HL-60 (cell line): ENCODE data around the gene CAMSAP1.

Source experiments
- DNase-seq, 2 experiments: peaks; one replicate each; pipeline ENCODE4 v3.0.0-alpha.2; 2010 to 2020; ENCODE audit warnings: low read depth in 1 of 2, low spot score in 1 of 2
- H3K27ac ChIP-seq: fragments of 250-450 bp; sonication (Bioruptor Pico); replicated peaks from 2 replicates; pipeline ENCODE4 v1.5.1; 2020; ENCODE audit warnings: mild to moderate bottlenecking, moderate library complexity
- H3K27me3 ChIP-seq: fragments of 250-450 bp; sonication (Bioruptor Pico); 2 replicates; pipeline ENCODE4 v1.5.1; 2021; ENCODE audit warnings: mild to moderate bottlenecking, moderate library complexity; ENCODE audit not compliant: insufficient read depth, poor library complexity, severe bottlenecking
- H3K4me3 ChIP-seq: replicated peaks from 2 replicates; pipeline ENCODE4 v1.5.1; 2011; ENCODE audit warnings: mild to moderate bottlenecking, control low read depth, low read length; ENCODE audit not compliant: insufficient read depth
- CTCF ChIP-seq: IDR thresholded peaks from one replicate; pipeline ENCODE4 v1.5.1; 2011; ENCODE audit warnings: low read length, control low read depth, inconsistent platforms; ENCODE audit not compliant: insufficient read depth
- GABPA ChIP-seq: IDR thresholded peaks from 2 replicates; pipeline ENCODE4 v1.6.1; 2012; ENCODE audit warnings: low read depth
- POLR2AphosphoS5 ChIP-seq: IDR thresholded peaks from 2 replicates; pipeline ENCODE4 v1.6.1; 2012; ENCODE audit warnings: low read depth
- REST ChIP-seq: IDR thresholded peaks from 2 replicates; pipeline ENCODE4 v1.6.1; 2012; ENCODE audit warnings: low read depth; ENCODE audit not compliant: insufficient replicate concordance
- SPI1 ChIP-seq: IDR thresholded peaks from 2 replicates; pipeline ENCODE4 v1.6.1; 2012; ENCODE audit warnings: low read depth, mild to moderate bottlenecking, borderline replicate concordance

The CAMSAP1 gene

GRCh38 chr9:135850737-135851136 is 56.6 kb downstream of the CAMSAP1 start:
- TF ChIP-seq GABPA (no peak), POLR2AphosphoS5 (no peak), SPI1 (no peak), CTCF (no peak), REST (no peak)
- Histone ChIP-seq H3K27me3 (no peaks in the 10 kb centered on the region), H3K27ac (no peak overlapping the region), H3K4me3 (no peak overlapping the region)
- no peak for DNase-seq

GRCh38 chr9:135849181-135849580 is 58.2 kb downstream of the CAMSAP1 start:
- DNase-seq, result no peak
- Histone ChIP-seq H3K27me3 (no peaks in the 10 kb centered on the region), H3K27ac (no peak overlapping the region), H3K4me3 (no peak overlapping the region)
- no peak for TF ChIP-seq REST
- no peak for TF ChIP-seq CTCF
- no peak for TF ChIP-seq SPI1
- no peak for TF ChIP-seq GABPA
- no peak for TF ChIP-seq POLR2AphosphoS5

- no peak for DNase-seq
- Histone ChIP-seq H3K27ac (no peak overlapping the region), H3K27me3 (no peaks in the 10 kb centered on the region), H3K4me3 (no peak overlapping the region)
- no peak for TF ChIP-seq SPI1
Observed at GRCh38 chr9:135848341-135849047, 58.9 kb downstream of the CAMSAP1 start.

- TF ChIP-seq GABPA, result no peak
- no peak for TF ChIP-seq POLR2AphosphoS5
- TF ChIP-seq REST, result no peak
- no peak for TF ChIP-seq SPI1
- TF ChIP-seq CTCF, result no peak
- no peak overlapping the region for H3K27ac ChIP-seq
- H3K4me3 ChIP-seq, result no peak overlapping the region
- no peaks in the 10 kb centered on the region for H3K27me3 ChIP-seq
- DNase-seq, result no peak
Observed at GRCh38 chr9:135847833-135848232, 59.5 kb downstream of the CAMSAP1 start.
